Adrenal gland (tissue), 12 donors: Measurements from ENCODE around the gene AGAP1. TPM values are rescaled to one million over a fixed set of nuclear protein-coding genes. Genes with fewer than 3 reads are reported as not detected.
A peak's percentile ranks its signal among the peaks of the same experiment; 100 is the strongest.

Source experiments
- DNase-seq, 7 donors: peaks; one replicate each; pipeline ENCODE4 v3.0.0-alpha.2; 2019 to 2020
- H3K27ac ChIP-seq, 5 donors: fragments of 200-600 bp; sonication (generic) in 4 of 5; 1 replicate in 3 of 5; 2 replicates in 2 of 5; pipeline versions ENCODE4 v1.5.1 to v1.8.0; 2016 to 2020; ENCODE audit warnings: mild to moderate bottlenecking in 1 of 5
- H3K27me3 ChIP-seq: fragments of 200-600 bp; 2 replicates; pipeline ENCODE4 v1.8.0; 2021
- H3K36me3 ChIP-seq, 2 donors: fragments of 200-600 bp; replicated peaks in 1 of 2; 1 replicate in 1 of 2; 2 replicates in 1 of 2; pipeline versions ENCODE4 v1.5.1 to v1.8.0; 2018 to 2022
- H3K4me1 ChIP-seq, 2 donors: fragments of 200-600 bp; replicated peaks in 1 of 2; 1 replicate in 1 of 2; 2 replicates in 1 of 2; pipeline versions ENCODE4 v1.5.1 to v1.8.0; 2018 to 2021
- H3K4me3 ChIP-seq, 4 donors: fragments of 200-600 bp; sonication (generic) in 3 of 4; one replicate each; pipeline ENCODE4 v1.5.1; 2016 to 2018
- H3K9me3 ChIP-seq, 3 donors: fragments of 200-600 bp; sonication (generic) in 1 of 3; replicated peaks in 1 of 3; 1 replicate in 2 of 3; 2 replicates in 1 of 3; pipeline versions ENCODE4 v1.5.1 to v1.8.0; 2016 to 2021
- POLR2A ChIP-seq, 2 donors: fragments of 450-650 bp; IDR thresholded peaks; one replicate each; pipeline ENCODE4 v1.6.1; 2017; ENCODE audit warnings: antibody characterized with exemption in 2 of 2, mild to moderate bottlenecking in 2 of 2, moderate library complexity in 1 of 2
- WGBS, 4 donors: extraction: QIAGEN DNeasy Blood & Tissue Kit in 2 of 4; methylation state at CpG; one replicate each; pipeline versions ENCODE4 v1.1.5 to v1.1.7; 2013 to 2017; 5-methylcytosine and 5-hydroxymethylcytosine counted together
- intact Hi-C, 2 donors: fragments of 100-400 bp; cut with DNase I; formaldehyde crosslinking; loops; one replicate each; pipeline versions ENCODE4 v1.14.1 to v1.15.0; 2022 to 2023
- polyA plus RNA-seq, 3 donors: library from polyadenylated mRNA; stranded (reverse); fragments of 200-250 nt in 2 of 3; fragments of 350-450 nt in 1 of 3; fragmentation: Illumina TruSeq in 1 of 3; extraction: RNeasy Lipid Tissue Mini Kit (QIAGEN cat#74804) in 1 of 3; gene quantifications; one replicate each; pipeline ENCODE4 v1.2.3, GENCODE V29; 2013 to 2014
- total RNA-seq, 9 donors: library from RNA; depleted of rRNA in 4 of 9; stranded (reverse); fragments of >200 nt in 4 of 9; fragments of 120-200 nt in 1 of 9; fragmentation: NEBNext Ultra II Directional in 1 of 9; extraction: Animal tissue kit (Norgen Biotek cat#: 25700) in 1 of 9; gene quantifications; one replicate each; pipeline versions ENCODE4 v1.1.0 to v1.2.4, GENCODE V29; 2013 to 2023
- TF ChIP-seq, protein P1 (sequence below), 6 experiments: fragments of 450-650 bp in 4 of 6; fragments of 200-600 bp in 2 of 6; sonication (generic) in 1 of 6; IDR thresholded peaks; 1 replicate in 5 of 6; 2 replicates in 1 of 6; pipeline versions ENCODE4 v1.5.1 to v1.8.0; 2016 to 2021; ENCODE audit warnings: antibody characterized with exemption in 6 of 6, mild to moderate bottlenecking in 2 of 6, moderate library complexity in 1 of 6
- donor health status: healthy with polysubstance abuse.
- donor health status: Bipolar disorder and iron deficiency.
- donor health status: DM: yes; HTN: yes; CAD: no.
- donor health status: DM: no; HTN: no; CAD: no.
- donor health status: DM: no; HTN: no; CAD: no.
- donor health status: DM: yes; HTN: yes; CAD: no.

The AGAP1 gene
- total and polyA plus RNA-seq, 12 donors: 5.3 to 29.6 (median 17.7) TPM

DNA sequence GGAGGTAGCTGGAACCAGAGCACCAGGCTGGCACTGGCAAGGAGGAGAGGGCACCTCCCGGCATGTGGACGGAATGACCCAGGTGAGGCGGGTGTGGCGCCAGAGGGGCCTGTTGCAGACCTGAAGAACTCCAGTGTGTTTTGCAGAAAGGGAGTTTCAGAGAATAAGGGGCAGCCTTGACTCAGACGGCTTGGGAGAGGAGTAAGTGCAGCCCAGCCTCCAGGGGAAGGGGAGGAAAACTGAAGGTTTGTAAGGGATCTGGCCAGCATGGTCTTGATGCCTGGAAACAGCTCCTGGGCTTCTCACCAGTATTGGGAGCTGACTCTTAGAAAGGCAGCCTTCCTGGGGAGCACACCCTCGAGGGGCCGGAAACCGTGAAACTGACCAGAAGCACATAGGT, 101.1 kb downstream of the AGAP1 start:
- intact Hi-C loops: loop anchor here (5.0 kb wide), 4 partner anchors 77 to 458 kb away; no protein-coding TSS in a partner anchor
- DNase-seq: no peak
- Histone ChIP-seq H3K36me3 (no peaks in the 10 kb centered on the region), H3K9me3 (no peaks in the 10 kb centered on the region), H3K27me3 (no peaks in the 10 kb centered on the region), H3K4me3 (no peak overlapping the region), H3K27ac (no peak overlapping the region), H3K4me1 (no peaks in the 10 kb centered on the region)
- no peak for TF ChIP-seq POLR2A (IDR thresholded peaks at IDR 0.05)
- TF ChIP-seq, protein P1, sequence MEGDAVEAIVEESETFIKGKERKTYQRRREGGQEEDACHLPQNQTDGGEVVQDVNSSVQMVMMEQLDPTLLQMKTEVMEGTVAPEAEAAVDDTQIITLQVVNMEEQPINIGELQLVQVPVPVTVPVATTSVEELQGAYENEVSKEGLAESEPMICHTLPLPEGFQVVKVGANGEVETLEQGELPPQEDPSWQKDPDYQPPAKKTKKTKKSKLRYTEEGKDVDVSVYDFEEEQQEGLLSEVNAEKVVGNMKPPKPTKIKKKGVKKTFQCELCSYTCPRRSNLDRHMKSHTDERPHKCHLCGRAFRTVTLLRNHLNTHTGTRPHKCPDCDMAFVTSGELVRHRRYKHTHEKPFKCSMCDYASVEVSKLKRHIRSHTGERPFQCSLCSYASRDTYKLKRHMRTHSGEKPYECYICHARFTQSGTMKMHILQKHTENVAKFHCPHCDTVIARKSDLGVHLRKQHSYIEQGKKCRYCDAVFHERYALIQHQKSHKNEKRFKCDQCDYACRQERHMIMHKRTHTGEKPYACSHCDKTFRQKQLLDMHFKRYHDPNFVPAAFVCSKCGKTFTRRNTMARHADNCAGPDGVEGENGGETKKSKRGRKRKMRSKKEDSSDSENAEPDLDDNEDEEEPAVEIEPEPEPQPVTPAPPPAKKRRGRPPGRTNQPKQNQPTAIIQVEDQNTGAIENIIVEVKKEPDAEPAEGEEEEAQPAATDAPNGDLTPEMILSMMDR (IDR thresholded peaks at IDR 0.05): no peak
- WGBS, 4 donors: 73 to 81% (median 79%) methylated on average over 8 of the region's 8 CpGs

DNA sequence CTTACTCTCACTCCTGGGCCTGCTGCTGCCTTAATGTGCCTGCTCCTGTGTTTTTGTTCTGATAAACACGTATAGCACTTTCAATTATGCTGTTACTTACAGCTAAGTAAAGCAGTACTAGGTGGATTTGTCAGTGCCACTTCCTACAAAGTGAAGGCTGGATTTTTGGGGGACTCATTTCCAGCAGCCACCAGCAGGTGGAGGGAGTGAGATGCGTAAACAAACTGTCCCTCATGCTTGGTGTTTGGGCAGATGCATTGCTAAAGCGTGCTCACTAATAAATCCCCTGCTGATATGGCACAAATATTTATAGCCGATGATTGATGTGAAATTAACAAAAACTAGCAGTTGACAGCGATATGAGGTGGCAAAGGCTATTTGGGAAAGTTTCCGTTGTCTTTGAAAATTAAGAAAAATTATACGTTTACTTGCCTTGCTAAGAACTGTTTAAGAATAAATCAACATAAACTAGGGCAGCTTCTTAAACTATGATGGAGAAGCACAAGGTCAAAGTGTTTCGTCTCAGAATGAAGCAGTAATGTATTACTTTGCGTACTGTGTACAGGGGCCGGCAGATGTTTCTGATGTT, 101.7 kb downstream of the AGAP1 start:
- 24 to 34% (median 28%) methylated on average over 10 of the region's 10 CpGs for WGBS, 4 donors
- TF ChIP-seq, protein P1 (IDR thresholded peaks at IDR 0.05): peak; percentile 67 to 92 (median 89)
- no peak for TF ChIP-seq POLR2A (IDR thresholded peaks at IDR 0.05)
- intact Hi-C loops: loop anchor here (5.0 kb wide), 3 partner anchors 77 to 152 kb away; no protein-coding TSS in a partner anchor
- H3K4me3 ChIP-seq: no peak overlapping the region
- H3K27ac ChIP-seq: no peak overlapping the region
- no peaks in the 10 kb centered on the region for H3K4me1 ChIP-seq
- no peaks in the 10 kb centered on the region for H3K27me3 ChIP-seq
- peak; percentile 53 to 91 (median 75) for DNase-seq
- H3K9me3 ChIP-seq: no peaks in the 10 kb centered on the region
- H3K36me3 ChIP-seq: no peaks in the 10 kb centered on the region

DNA sequence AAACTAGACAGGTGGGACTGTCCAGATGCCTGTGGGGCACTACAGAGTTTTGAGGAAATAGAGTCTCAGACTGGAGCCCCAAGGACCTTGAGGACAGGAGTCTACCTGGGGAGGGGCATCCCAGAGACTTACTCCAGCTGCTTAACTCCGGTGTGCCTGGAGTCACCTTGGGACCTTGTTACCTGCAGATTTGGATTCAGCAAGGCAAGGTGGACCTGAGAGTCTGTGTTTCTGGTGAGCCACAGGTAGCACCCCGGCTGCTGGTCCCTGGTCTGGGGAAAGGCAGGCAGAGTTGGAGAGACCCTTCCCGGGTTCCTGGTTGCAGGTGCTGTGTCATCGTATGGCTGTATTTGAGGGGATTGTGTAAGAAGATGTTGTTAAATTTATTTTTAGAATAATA, 102.4 kb downstream of the AGAP1 start:
- H3K4me3 ChIP-seq: no peak overlapping the region
- WGBS, 4 donors: 90 to 96% (median 94%) methylated on average over 4 of the region's 4 CpGs
- TF ChIP-seq POLR2A (IDR thresholded peaks at IDR 0.05): no peak
- TF ChIP-seq, protein P1 (IDR thresholded peaks at IDR 0.05): no peak
- DNase-seq: no peak
- intact Hi-C loops: loop anchor here (5.0 kb wide), 3 partner anchors 76 to 151 kb away; no protein-coding TSS in a partner anchor
- no peaks in the 10 kb centered on the region for H3K36me3 ChIP-seq
- no peak overlapping the region for H3K27ac ChIP-seq
- no peaks in the 10 kb centered on the region for H3K4me1 ChIP-seq
- H3K27me3 ChIP-seq: no peaks in the 10 kb centered on the region
- no peaks in the 10 kb centered on the region for H3K9me3 ChIP-seq

DNA sequence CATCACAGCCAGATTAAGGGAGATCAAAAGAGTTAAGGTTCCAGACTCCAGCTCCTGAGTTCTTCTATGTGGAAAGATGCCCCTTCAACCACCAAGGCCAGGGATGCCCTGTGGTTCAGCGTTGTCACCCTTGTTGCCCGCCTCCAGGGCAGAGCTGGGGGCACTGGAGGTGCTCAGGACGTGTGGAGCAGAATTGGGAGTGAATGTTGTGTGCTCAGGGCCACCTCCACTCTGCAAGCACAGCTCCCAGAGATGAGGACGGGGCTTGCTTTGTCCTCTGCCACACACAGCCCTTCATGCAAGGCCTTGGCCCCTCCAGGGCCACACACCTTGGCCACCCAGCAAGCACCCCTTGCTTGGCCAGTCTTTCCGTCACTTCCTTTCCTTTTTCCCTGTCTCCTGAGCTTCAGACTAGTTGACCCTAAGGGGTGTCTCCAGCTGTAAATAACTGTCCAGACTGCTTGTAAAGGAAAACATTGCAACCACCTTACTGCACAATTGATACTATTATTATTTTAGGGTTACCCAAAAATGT, 103.3 kb downstream of the AGAP1 start:
- Histone ChIP-seq H3K27me3 (no peaks in the 10 kb centered on the region), H3K36me3 (no peaks in the 10 kb centered on the region), H3K9me3 (no peaks in the 10 kb centered on the region), H3K4me3 (no peak overlapping the region), H3K4me1 (no peaks in the 10 kb centered on the region), H3K27ac (no peak overlapping the region)
- 82 to 96% (median 85%) methylated on average over 4 to 5 of the region's 5 CpGs for WGBS, 4 donors
- intact Hi-C loops: loop anchor here (5.0 kb wide), 3 partner anchors 75 to 150 kb away; no protein-coding TSS in a partner anchor
- TF ChIP-seq, protein P1 (IDR thresholded peaks at IDR 0.05): no peak
- no peak for TF ChIP-seq POLR2A (IDR thresholded peaks at IDR 0.05)
- DNase-seq: no peak
